Progenitor cell of endocrine pancreas (in vitro differentiated cells): ENCODE data around the gene PPP2R2B. TPM values are rescaled to one million over a fixed set of nuclear protein-coding genes. Genes with fewer than 3 reads are reported as not detected.

Experiments
- DNase-seq: peaks from one replicate; pipeline ENCODE4 v3.0.0; 2021; ENCODE audit warnings: low spot score; ENCODE audit not compliant: unreplicated experiment
- H3K27ac Mint-ChIP-seq: 2 replicates; pipeline ENCODE4 v1.8.0; 2021; ENCODE audit warnings: mild to moderate bottlenecking, moderate library complexity, mixed read lengths
- H3K27me3 Mint-ChIP-seq: 2 replicates; pipeline ENCODE4 v1.8.0; 2021; ENCODE audit warnings: mixed read lengths
- H3K36me3 Mint-ChIP-seq: 2 replicates; pipeline ENCODE4 v1.8.0; 2022; ENCODE audit warnings: mixed read lengths; ENCODE audit not compliant: insufficient read depth
- H3K4me1 Mint-ChIP-seq: 2 replicates; pipeline ENCODE4 v1.8.0; 2021; ENCODE audit warnings: low read depth, mixed read lengths
- H3K4me3 Mint-ChIP-seq: 2 replicates; pipeline ENCODE4 v1.8.0; 2021; ENCODE audit warnings: low read depth, mild to moderate bottlenecking, moderate library complexity, mixed read lengths
- H3K9me3 Mint-ChIP-seq: 2 replicates; pipeline ENCODE4 v1.8.0; 2021; ENCODE audit warnings: low read depth, mixed read lengths
- CTCF ChIP-seq: fragments of 200-600 bp; sonication (generic); IDR thresholded peaks from one replicate; pipeline ENCODE4 v1.5.0; 2021; ENCODE audit warnings: antibody characterized with exemption, mild to moderate bottlenecking; ENCODE audit not compliant: unreplicated experiment
- total RNA-seq: library from RNA; stranded (reverse); gene quantifications from 2 replicates; pipeline ENCODE4 v1.2.1, GENCODE V29; 2021

The PPP2R2B gene
- total RNA-seq, 1 donor from 2014 or later: 1.8 TPM

GRCh38 chr5:146680846-146681584 lies 197.5 kb downstream of the PPP2R2B start:
- no peak overlapping the region for H3K27ac Mint-ChIP-seq
- DNase-seq: no peak
- no peak for TF ChIP-seq CTCF
- no peak overlapping the region for H3K4me3 Mint-ChIP-seq
- H3K36me3 Mint-ChIP-seq: no peaks in the 10 kb centered on the region
- H3K9me3 Mint-ChIP-seq: no peaks in the 10 kb centered on the region
- peaks cover 5% of the 10 kb centered on the region for H3K27me3 Mint-ChIP-seq
- peaks cover 3% of the 10 kb centered on the region for H3K4me1 Mint-ChIP-seq

- no peak for DNase-seq
- peaks cover 4% of the 10 kb centered on the region for H3K27me3 Mint-ChIP-seq
- no peaks in the 10 kb centered on the region for H3K9me3 Mint-ChIP-seq
- H3K27ac Mint-ChIP-seq: peak overlapping the region; percentile 40
- H3K4me1 Mint-ChIP-seq: peaks cover 16% of the 10 kb centered on the region
- TF ChIP-seq CTCF: no peak
- H3K4me3 Mint-ChIP-seq: no peak overlapping the region
- H3K36me3 Mint-ChIP-seq: no peaks in the 10 kb centered on the region
These were observed 202.9 kb downstream of the PPP2R2B start for GRCh38 chr5:146675636-146676035.

- no peak for TF ChIP-seq CTCF
- DNase-seq: no peak
- peaks cover 4% of the 10 kb centered on the region for H3K27me3 Mint-ChIP-seq
- no peaks in the 10 kb centered on the region for H3K9me3 Mint-ChIP-seq
- H3K27ac Mint-ChIP-seq: no peak overlapping the region
- H3K4me3 Mint-ChIP-seq: no peak overlapping the region
- peaks cover 16% of the 10 kb centered on the region for H3K4me1 Mint-ChIP-seq
- no peaks in the 10 kb centered on the region for H3K36me3 Mint-ChIP-seq
These were observed 205.7 kb downstream of the PPP2R2B start for GRCh38 chr5:146672866-146673265.

GRCh38 chr5:146671561-146672295 lies 206.8 kb downstream of the PPP2R2B start:
- Mint-ChIP-seq H3K4me1 (peaks cover 16% of the 10 kb centered on the region), H3K9me3 (no peaks in the 10 kb centered on the region), H3K4me3 (no peak overlapping the region), H3K27ac (no peak overlapping the region), H3K36me3 (no peaks in the 10 kb centered on the region), H3K27me3 (peaks cover 4% of the 10 kb centered on the region)
- no peak for DNase-seq
- TF ChIP-seq CTCF: no peak

- H3K36me3 Mint-ChIP-seq: no peaks in the 10 kb centered on the region
- H3K4me3 Mint-ChIP-seq: no peak overlapping the region
- H3K27me3 Mint-ChIP-seq: peaks cover 4% of the 10 kb centered on the region
- peaks cover under 1% of the 10 kb centered on the region for H3K9me3 Mint-ChIP-seq
- peaks cover 4% of the 10 kb centered on the region for H3K4me1 Mint-ChIP-seq
- TF ChIP-seq CTCF: no peak
- DNase-seq: no peak
- no peak overlapping the region for H3K27ac Mint-ChIP-seq
These were observed 208.9 kb downstream of the PPP2R2B start for GRCh38 chr5:146669656-146670055.
